Measurements from ENCODE around the gene PCDH15. TPM values are rescaled to one million over a fixed set of nuclear protein-coding genes. Genes with fewer than 3 reads are reported as not detected.
A peak's percentile ranks its signal among the peaks of the same experiment; 100 is the strongest.

PCDH15 gene
- total and polyA plus RNA-seq, 2 of the 13 experiments (the other 11 are each of a cell fraction or from before 2014, with no cell fraction given): not detected

GRCh38 chr10:53957401-53957800 is 843.6 kb downstream of the PCDH15 start (continued):
- TF ChIP-seq HOMEZ (CRISPR knock-in tag; IDR thresholded peaks at IDR 0.05; ENCODE audit: low read depth): peak; percentile 37; the same call in 1 of the 2 replicates
- TF ChIP-seq RBFOX2 (IDR thresholded peaks at IDR 0.05; ENCODE audit: low read depth, low read length): 0 out of 2 replicates have a peak, but pooled peaks have one; percentile 21
- peak; percentile 83 for TF ChIP-seq CEBPG (CRISPR knock-in tag; IDR thresholded peaks at IDR 0.05)
- 0 out of 2 replicates have a peak, but pooled peaks have one; percentile 9 for TF ChIP-seq CREM (IDR thresholded peaks at IDR 0.05)
- TF ChIP-seq CREM (CRISPR knock-in tag; IDR thresholded peaks at IDR 0.05): no peak
- no peak for TF ChIP-seq ZNF230 (CRISPR knock-in tag; IDR thresholded peaks at IDR 0.05)
- 0 out of 2 replicates have a peak, but pooled peaks have one; percentile 18 for TF ChIP-seq ARID3A (IDR thresholded peaks at IDR 0.05; ENCODE audit: low read depth, low read length)
- TF ChIP-seq ETV6 (CRISPR knock-in tag; conservative IDR thresholded peaks at IDR 0.05): no peak
- peak; percentile 17; the same call in 1 of the 2 replicates for TF ChIP-seq SALL1 (CRISPR knock-in tag; IDR thresholded peaks at IDR 0.05)
- TF ChIP-seq FOXA3 (CRISPR knock-in tag; IDR thresholded peaks at IDR 0.05): peak; percentile 53
- TF ChIP-seq TEAD3 (CRISPR knock-in tag; optimal IDR thresholded peaks at IDR 0.05; ENCODE audit: borderline replicate concordance): peak; percentile 12
- TF ChIP-seq SKI (IDR thresholded peaks at IDR 0.05; ENCODE audit: partially characterized antibody): no peak
- TF ChIP-seq RXRB (CRISPR knock-in tag; IDR thresholded peaks at IDR 0.05; ENCODE audit: borderline replicate concordance): peak; percentile 54; the same call in 1 of the 2 replicates
- no peak for TF ChIP-seq JUN (CRISPR knock-in tag; IDR thresholded peaks at IDR 0.05)
- TF ChIP-seq ZNF331 (CRISPR knock-in tag; IDR thresholded peaks at IDR 0.05): peak; percentile 33; the same call in 1 of the 2 replicates
- TF ChIP-seq CREB1 (IDR thresholded peaks at IDR 0.05): no peak
- no peak for TF ChIP-seq CREB1 (CRISPR knock-in tag; IDR thresholded peaks at IDR 0.05)
- no peak for TF ChIP-seq TBL1XR1 (IDR thresholded peaks at IDR 0.05; ENCODE audit: borderline replicate concordance, low read length, partially characterized antibody)
- TF ChIP-seq FOXJ3 (CRISPR knock-in tag; IDR thresholded peaks at IDR 0.05; ENCODE audit: borderline replicate concordance): peak; percentile 42; the same call in 1 of the 2 replicates
- peak; percentile 42; the same call in 1 of the 2 replicates for TF ChIP-seq HMG20A (CRISPR knock-in tag; IDR thresholded peaks at IDR 0.05; ENCODE audit: borderline replicate concordance)
- no peak for TF ChIP-seq IRF1 (CRISPR knock-in tag; IDR thresholded peaks at IDR 0.05; ENCODE audit: low read depth)
- peak; percentile 21; the same call in 1 of the 2 replicates for TF ChIP-seq NCOR1 (IDR thresholded peaks at IDR 0.05; ENCODE audit: borderline replicate concordance, low read length)
- peak; percentile 83 for TF ChIP-seq ZNF362 (CRISPR knock-in tag; IDR thresholded peaks at IDR 0.05; ENCODE audit: borderline replicate concordance)
- TF ChIP-seq SOX5 (CRISPR knock-in tag; IDR thresholded peaks at IDR 0.05; ENCODE audit: borderline replicate concordance): peak; percentile 77; the same call in 1 of the 2 replicates

All from HepG2 (cell line).